Endothelial cell of umbilical vein (primary cell): ENCODE measurements around the gene CLEC16A. TPM values are rescaled to one million over a fixed set of nuclear protein-coding genes. Genes with fewer than 3 reads are reported as not detected.

ENCODE experiments used
- BruUV-seq: library from RNA; stranded (reverse); fragments of 400-500 nt; replicated peaks from 2 replicates; lab custom pipeline; 2021; lab: Mats Ljungman, UMichigan
- CTCF ChIA-PET: fragments of 300-600, 350-600 bp; sonication (Branson Sonifier 250); formaldehyde crosslinking; loops from one replicate; lab custom pipeline; 2021; ENCODE audit warnings: antibody characterized with exemption, inconsistent platforms; lab: Charles Lee
- POLR2A ChIA-PET: fragments of 300-600, 350-600 bp; sonication (Branson Sonifier 250); formaldehyde crosslinking; loops from one replicate; lab custom pipeline; 2021; ENCODE audit warnings: antibody characterized with exemption, inconsistent platforms; lab: Charles Lee
- DNase-seq: peaks from one replicate; pipeline ENCODE4 v3.0.0-alpha.2; 2011; ENCODE audit warnings: low read depth, low spot score
- FAIRE-seq: peaks from 2 replicates; lab custom pipeline; 2011; peaks lifted over from hg19 to GRCh38; lab: Jason Lieb, UNC
- H2AFZ ChIP-seq: 2 replicates; pipeline ENCODE4 v1.6.0; 2012; ENCODE audit warnings: low read depth, low read length, control low read depth, inconsistent platforms
- H3K27ac ChIP-seq: 2 replicates; pipeline ENCODE4 v1.5.1; 2011; ENCODE audit warnings: low read depth, mild to moderate bottlenecking, control low read depth, low read length, moderate library complexity; ENCODE audit not compliant: insufficient read depth
- H3K27me3 ChIP-seq, 2 experiments: 2 replicates each; pipeline versions ENCODE4 v1.6.0 to v1.6.1; 2011; ENCODE audit warnings: low read length in 2 of 2, mixed read lengths in 1 of 2; ENCODE audit not compliant: control insufficient read depth in 2 of 2, insufficient read depth in 2 of 2
- H3K36me3 ChIP-seq, 2 experiments: 2 replicates in 1 of 2; 3 replicates in 1 of 2; pipeline ENCODE4 v1.5.1; 2011; ENCODE audit warnings: low read length in 2 of 2, mild to moderate bottlenecking in 1 of 2, moderate library complexity in 1 of 2; ENCODE audit not compliant: control insufficient read depth in 2 of 2, insufficient read depth in 2 of 2; ENCODE audit errors: extremely low read depth in 1 of 2
- H3K4me1 ChIP-seq: 3 replicates; pipeline ENCODE4 v1.5.1; 2011; ENCODE audit warnings: mild to moderate bottlenecking, low read length; ENCODE audit not compliant: control insufficient read depth, insufficient read depth; ENCODE audit errors: extremely low read depth
- H3K4me2 ChIP-seq: 2 replicates; pipeline ENCODE4 v1.6.1; 2011; ENCODE audit warnings: low read length, control low read depth, mixed read lengths; ENCODE audit not compliant: insufficient read depth
- H3K4me3 ChIP-seq, 3 experiments: fragments of 200-600 bp in 1 of 3; sonication (generic), shearing (Covaris generic) in 1 of 3; replicated peaks in 1 of 3; 2 replicates each; pipeline ENCODE4 v1.5.1; 2011 to 2016; ENCODE audit warnings: control low read depth in 3 of 3, low read length in 3 of 3, mild to moderate bottlenecking in 2 of 3, inconsistent platforms in 1 of 3, low read depth in 1 of 3, moderate library complexity in 1 of 3; ENCODE audit not compliant: insufficient read depth in 1 of 3
- H3K79me2 ChIP-seq: 2 replicates; pipeline ENCODE4 v1.6.0; 2012; ENCODE audit warnings: low read length, inconsistent platforms; ENCODE audit not compliant: control insufficient read depth, insufficient read depth
- H3K9ac ChIP-seq: replicated peaks from 2 replicates; pipeline ENCODE3; 2011; ENCODE audit warnings: low read length, control low read depth; ENCODE audit not compliant: insufficient read depth; ENCODE audit errors: extremely low read depth
- H3K9me1 ChIP-seq: replicated peaks from 3 replicates; pipeline ENCODE4 v1.6.0; 2011; ENCODE audit warnings: mild to moderate bottlenecking, low read length; ENCODE audit not compliant: control insufficient read depth, insufficient read depth; ENCODE audit errors: extremely low read depth
- H3K9me3 ChIP-seq: replicated peaks from 2 replicates; pipeline ENCODE4 v1.5.1; 2012; ENCODE audit warnings: low read length, inconsistent platforms; ENCODE audit not compliant: control insufficient read depth, insufficient read depth
- H4K20me1 ChIP-seq: replicated peaks from 2 replicates; pipeline ENCODE3; 2011; ENCODE audit warnings: mild to moderate bottlenecking, low read length; ENCODE audit not compliant: control insufficient read depth, insufficient read depth; ENCODE audit errors: extremely low read depth
- EZH2 ChIP-seq: IDR thresholded peaks from 2 replicates; pipeline ENCODE4 v1.6.1; 2012; ENCODE audit warnings: borderline replicate concordance, low read depth, mild to moderate bottlenecking, moderate library complexity, low read length, inconsistent platforms; ENCODE audit not compliant: severe bottlenecking
- FOS ChIP-seq: IDR thresholded peaks from 2 replicates; pipeline ENCODE4 v1.6.1; 2011; ENCODE audit warnings: mild to moderate bottlenecking, low read length, moderate library complexity, borderline replicate concordance; ENCODE audit not compliant: insufficient read depth
- GATA2 ChIP-seq: IDR thresholded peaks from 2 replicates; pipeline ENCODE4 v1.7.0; 2011; ENCODE audit warnings: low read depth, mild to moderate bottlenecking, moderate library complexity, mixed read lengths, low read length; ENCODE audit not compliant: insufficient read length, insufficient read depth
- JUN ChIP-seq: IDR thresholded peaks from 2 replicates; pipeline ENCODE4 v1.6.1; 2011; ENCODE audit warnings: borderline replicate concordance, low read depth; ENCODE audit not compliant: insufficient read length, insufficient read depth
- MYC ChIP-seq: IDR thresholded peaks from one replicate; pipeline ENCODE4 v1.6.1; 2011; ENCODE audit warnings: mild to moderate bottlenecking, low read depth, low read length
- POLR2A ChIP-seq: IDR thresholded peaks from 2 replicates; pipeline ENCODE4 v1.6.1; 2012; ENCODE audit warnings: low read depth, mild to moderate bottlenecking, control low read depth, low read length
- POLR2AphosphoS5 ChIP-seq: IDR thresholded peaks from 2 replicates; pipeline ENCODE4 v1.6.1; 2012; ENCODE audit warnings: low read depth, mild to moderate bottlenecking, control low read depth, low read length, moderate library complexity; ENCODE audit not compliant: insufficient read depth
- dilution Hi-C: fragments of 300-500 bp; cut with MboI; formaldehyde crosslinking; loops from one replicate; pipeline ENCODE4 v1.15.0; 2019; ENCODE audit warnings: low sequenced_read_pairs; ENCODE audit not compliant: extremely low pct_ligation_motif_present
- intact Hi-C: fragments of 100-400 bp; cut with micrococcal nuclease; formaldehyde crosslinking; loops from one replicate; pipeline ENCODE4 v1.10.0; 2022
- polyA plus RNA-seq, 4 experiments: library from polyadenylated mRNA; depleted of rRNA in 3 of 4; stranded (reverse) in 3 of 4; unstranded in 1 of 4; fragments of >200 nt; gene quantifications; 2 replicates each; pipeline versions ENCODE4 v1.2.1 to v1.2.3, GENCODE V29; 2011 to 2012; ENCODE audit warnings: missing spikeins in 1 of 4
- total RNA-seq: library from RNA; stranded (reverse); gene quantifications from 2 replicates; pipeline ENCODE4 v1.2.3, GENCODE V29; 2021
- TF ChIP-seq, protein P1 (sequence below): IDR thresholded peaks from 2 replicates; pipeline ENCODE4 v1.6.1; 2011; ENCODE audit not compliant: insufficient read depth, insufficient read length
- TF ChIP-seq, protein P2 (sequence below), 2 donors: IDR thresholded peaks; 1 replicate in 1 of 2; 2 replicates in 1 of 2; pipeline ENCODE4 v1.5.1; 2011; ENCODE audit warnings: low read length in 2 of 2, mild to moderate bottlenecking in 2 of 2, moderate library complexity in 2 of 2, control low read depth in 1 of 2, inconsistent platforms in 1 of 2, low read depth in 1 of 2; ENCODE audit not compliant: insufficient read depth in 1 of 2; ENCODE audit errors: extremely low read depth in 1 of 2

Gene CLEC16A
- total and polyA plus RNA-seq, 2 donors (not counting 3 experiments of a cell fraction or from before 2014, with no cell fraction given): 11.4 to 23.3 TPM

DNA sequence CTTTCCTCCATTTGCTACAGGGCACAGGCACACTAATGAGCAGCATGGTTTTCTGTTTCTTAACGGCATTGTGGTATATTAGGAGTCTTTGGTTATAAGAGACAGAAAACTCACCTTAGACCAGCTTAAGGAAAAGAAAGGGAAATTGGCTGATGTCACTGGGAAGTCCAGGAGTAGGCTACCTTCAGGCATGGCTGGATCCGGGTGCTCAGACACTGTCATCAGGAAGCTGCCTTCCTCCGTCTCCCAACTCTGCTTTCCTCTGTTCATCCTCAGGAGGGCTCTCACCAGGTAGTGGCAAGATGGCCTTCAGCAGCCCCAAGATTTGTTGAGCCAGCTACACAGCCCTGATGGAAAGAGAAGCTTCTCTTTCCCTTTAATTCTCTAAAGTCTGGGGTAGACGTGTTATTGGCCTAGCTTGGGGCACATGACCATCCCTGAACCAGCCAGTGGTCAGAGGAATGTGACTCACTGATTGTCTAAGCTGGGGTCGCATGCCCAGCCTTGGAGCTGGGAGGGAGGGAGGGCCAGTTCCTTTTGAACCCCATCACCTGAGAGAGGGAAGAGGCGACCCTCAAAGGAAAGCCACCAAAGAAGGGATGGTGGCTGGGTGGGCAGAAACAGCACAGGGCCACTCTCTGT lies 117.4 kb downstream of the CLEC16A start:
- dilution Hi-C loops (no loop called here), intact Hi-C loops (no loop called here)
- Histone ChIP-seq H3K27ac (no peak overlapping the region), H3K79me2 (no peaks in the 10 kb centered on the region), H4K20me1 (no peaks in the 10 kb centered on the region), H3K9ac (no peak overlapping the region), H3K27me3 (no peaks in the 10 kb centered on the region), H3K9me3 (no peaks in the 10 kb centered on the region), H2AFZ (no peak overlapping the region), H3K4me2 (no peak overlapping the region), H3K4me1 (no peaks in the 10 kb centered on the region), H3K4me3 (no peak overlapping the region), H3K9me1 (no peaks in the 10 kb centered on the region), H3K36me3 (peaks cover 2 to 9% of the 10 kb centered on the region in 2 experiments)
- FAIRE-seq: no peak
- BruUV-seq: no TSS peak
- ChIA-PET POLR2A (no interaction called here), CTCF (interaction anchor here (0.7 to 1.5 kb wide), 4 partner anchors 9 to 157 kb away, joined by 3 to 4 read pairs (median 3); no protein-coding TSS in a partner anchor)
- DNase-seq: no peak
- TF ChIP-seq POLR2AphosphoS5: no peak
- TF ChIP-seq GATA2: no peak
- TF ChIP-seq MYC: no peak
- TF ChIP-seq, protein P1, sequence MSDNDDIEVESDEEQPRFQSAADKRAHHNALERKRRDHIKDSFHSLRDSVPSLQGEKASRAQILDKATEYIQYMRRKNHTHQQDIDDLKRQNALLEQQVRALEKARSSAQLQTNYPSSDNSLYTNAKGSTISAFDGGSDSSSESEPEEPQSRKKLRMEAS: no peak
- TF ChIP-seq, protein P2, sequence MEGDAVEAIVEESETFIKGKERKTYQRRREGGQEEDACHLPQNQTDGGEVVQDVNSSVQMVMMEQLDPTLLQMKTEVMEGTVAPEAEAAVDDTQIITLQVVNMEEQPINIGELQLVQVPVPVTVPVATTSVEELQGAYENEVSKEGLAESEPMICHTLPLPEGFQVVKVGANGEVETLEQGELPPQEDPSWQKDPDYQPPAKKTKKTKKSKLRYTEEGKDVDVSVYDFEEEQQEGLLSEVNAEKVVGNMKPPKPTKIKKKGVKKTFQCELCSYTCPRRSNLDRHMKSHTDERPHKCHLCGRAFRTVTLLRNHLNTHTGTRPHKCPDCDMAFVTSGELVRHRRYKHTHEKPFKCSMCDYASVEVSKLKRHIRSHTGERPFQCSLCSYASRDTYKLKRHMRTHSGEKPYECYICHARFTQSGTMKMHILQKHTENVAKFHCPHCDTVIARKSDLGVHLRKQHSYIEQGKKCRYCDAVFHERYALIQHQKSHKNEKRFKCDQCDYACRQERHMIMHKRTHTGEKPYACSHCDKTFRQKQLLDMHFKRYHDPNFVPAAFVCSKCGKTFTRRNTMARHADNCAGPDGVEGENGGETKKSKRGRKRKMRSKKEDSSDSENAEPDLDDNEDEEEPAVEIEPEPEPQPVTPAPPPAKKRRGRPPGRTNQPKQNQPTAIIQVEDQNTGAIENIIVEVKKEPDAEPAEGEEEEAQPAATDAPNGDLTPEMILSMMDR (IDR thresholded peaks at IDR 0.05; ENCODE audit: extremely low read depth in 1 of 2, insufficient read depth in 1 of 2, low read depth in 1 of 2, low read length in 2 of 2): no peak
- TF ChIP-seq FOS: no peak
- TF ChIP-seq EZH2: no peak
- no peak for TF ChIP-seq POLR2A
- TF ChIP-seq JUN: no peak
